ENCODE measurements around the gene PREX1.

The PREX1 gene

GRCh38 chr20:48804300-48804980 is 23.4 kb downstream of the PREX1 start:
- peaks cover 52% of the 10 kb centered on the region for H3K4me1 Mint-ChIP-seq
- H3K9me3 Mint-ChIP-seq, result peaks cover 5% of the 10 kb centered on the region
- no peaks in the 10 kb centered on the region for H3K27me3 Mint-ChIP-seq
- no peak overlapping the region for H3K4me3 Mint-ChIP-seq
- H3K36me3 Mint-ChIP-seq, result peaks cover 38% of the 10 kb centered on the region
- ATAC-seq (ENCODE audit: low read depth) (no peak), DNase-seq (ENCODE audit: low spot score in 2 of 2) (no peak)
- H3K27ac Mint-ChIP-seq, result peak overlapping the region; percentile 39

DNA sequence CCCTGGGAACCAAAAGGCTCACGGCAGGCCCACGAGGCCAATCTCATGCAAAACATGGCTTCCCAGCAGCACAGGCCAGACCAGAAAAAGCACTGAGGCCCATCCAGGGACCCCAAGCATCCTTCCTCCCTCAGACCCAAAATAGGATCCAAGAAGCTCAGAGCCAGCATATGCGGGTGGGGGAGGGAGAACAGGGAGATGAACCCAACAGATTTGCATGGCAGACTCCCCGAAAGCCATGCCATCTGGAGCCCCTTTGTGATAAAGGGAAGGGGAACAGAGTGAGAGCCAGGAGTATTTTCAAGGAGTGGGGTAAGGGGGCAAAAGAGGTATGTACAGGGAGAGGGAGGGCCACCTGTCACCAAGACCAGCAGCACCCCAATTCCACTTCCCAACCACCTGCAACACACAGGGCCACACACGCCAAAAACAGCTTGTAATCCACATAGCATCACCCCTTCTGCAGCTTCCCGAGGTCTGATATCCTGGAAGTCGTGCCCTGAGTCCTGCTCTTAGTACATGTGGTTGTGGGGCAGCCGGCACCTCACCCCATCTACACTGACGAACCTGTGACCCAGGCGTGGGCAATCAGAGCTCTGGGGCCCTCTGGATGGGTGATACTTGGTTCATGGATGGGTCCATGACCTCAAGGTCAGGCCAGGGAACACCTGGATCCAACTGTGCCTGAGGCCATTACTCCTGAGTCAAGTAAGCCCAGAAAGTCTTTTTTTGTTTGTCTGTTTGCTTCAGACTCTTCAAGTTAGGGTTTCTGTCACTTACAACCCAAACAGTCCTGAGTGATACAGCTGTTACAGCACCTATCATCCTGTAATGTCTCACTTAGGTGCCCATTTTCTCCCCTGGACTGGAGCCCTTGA is 24.4 kb downstream of the PREX1 start:
- ATAC-seq (ENCODE audit: low read depth) (no peak), DNase-seq (ENCODE audit: low spot score in 2 of 2) (no peak)
- Mint-ChIP-seq H3K36me3 (peaks cover 32% of the 10 kb centered on the region), H3K9me3 (peaks cover 5% of the 10 kb centered on the region), H3K27me3 (no peaks in the 10 kb centered on the region), H3K4me1 (peaks cover 51% of the 10 kb centered on the region), H3K4me3 (peak overlapping the region; percentile 32), H3K27ac (peak overlapping the region; percentile 79)

DNA sequence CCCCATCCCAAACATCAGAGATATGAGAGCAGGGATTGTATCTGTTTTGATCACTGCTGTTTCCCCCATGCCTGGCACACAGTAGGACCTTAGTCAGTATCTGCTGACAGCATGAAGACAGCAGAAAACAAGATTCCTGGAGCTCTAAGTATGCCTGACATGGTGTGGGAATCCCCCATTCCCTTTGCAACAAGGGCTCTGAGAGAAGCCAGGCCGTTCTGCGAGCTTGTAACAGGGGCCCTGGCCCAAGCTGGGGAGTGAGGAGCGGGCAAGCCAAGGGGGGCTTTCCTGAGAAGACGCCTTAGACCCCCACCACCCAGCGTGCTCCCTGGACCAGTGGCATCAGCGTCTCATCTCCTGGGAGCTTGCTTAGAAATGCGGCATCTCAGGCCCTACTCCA is 25.2 kb downstream of the PREX1 start:
- DNase-seq (ENCODE audit: low spot score in 2 of 2) (no peak), ATAC-seq (ENCODE audit: low read depth) (no peak)
- H3K27ac Mint-ChIP-seq, result peak overlapping the region; percentile 79
- H3K4me3 Mint-ChIP-seq, result peak overlapping the region; percentile 25
- H3K4me1 Mint-ChIP-seq, result peaks cover 56% of the 10 kb centered on the region
- peaks cover 31% of the 10 kb centered on the region for H3K36me3 Mint-ChIP-seq
- H3K9me3 Mint-ChIP-seq, result peaks cover 5% of the 10 kb centered on the region
- H3K27me3 Mint-ChIP-seq, result no peaks in the 10 kb centered on the region

DNA sequence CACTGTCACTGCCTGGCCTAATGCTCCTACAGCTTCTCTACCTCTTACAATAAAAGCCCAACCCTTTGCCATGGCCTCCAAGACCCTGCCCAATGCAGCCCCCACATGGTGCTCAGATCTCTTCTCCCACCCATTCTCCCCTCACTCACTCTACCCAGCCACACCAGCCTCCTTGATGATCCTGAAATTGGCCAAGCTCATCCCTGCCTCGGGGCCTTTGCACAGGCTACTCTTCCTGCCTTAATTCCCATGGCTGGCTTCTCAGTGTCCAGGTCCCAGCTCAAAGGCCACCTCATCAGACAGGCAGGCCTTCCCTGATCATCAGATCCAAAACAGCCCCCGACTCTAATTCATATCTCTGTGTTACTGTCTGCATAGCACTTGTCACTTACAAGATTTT is 25.6 kb downstream of the PREX1 start:
- no peak for ATAC-seq (ENCODE audit: low read depth)
- peak overlapping the region; percentile 79 for H3K27ac Mint-ChIP-seq
- peaks cover 60% of the 10 kb centered on the region for H3K4me1 Mint-ChIP-seq
- no peak for DNase-seq (ENCODE audit: low spot score in 2 of 2)
- no peaks in the 10 kb centered on the region for H3K27me3 Mint-ChIP-seq
- H3K36me3 Mint-ChIP-seq, result peaks cover 26% of the 10 kb centered on the region
- H3K4me3 Mint-ChIP-seq, result peak overlapping the region; percentile 25
- peaks cover 5% of the 10 kb centered on the region for H3K9me3 Mint-ChIP-seq

DNA sequence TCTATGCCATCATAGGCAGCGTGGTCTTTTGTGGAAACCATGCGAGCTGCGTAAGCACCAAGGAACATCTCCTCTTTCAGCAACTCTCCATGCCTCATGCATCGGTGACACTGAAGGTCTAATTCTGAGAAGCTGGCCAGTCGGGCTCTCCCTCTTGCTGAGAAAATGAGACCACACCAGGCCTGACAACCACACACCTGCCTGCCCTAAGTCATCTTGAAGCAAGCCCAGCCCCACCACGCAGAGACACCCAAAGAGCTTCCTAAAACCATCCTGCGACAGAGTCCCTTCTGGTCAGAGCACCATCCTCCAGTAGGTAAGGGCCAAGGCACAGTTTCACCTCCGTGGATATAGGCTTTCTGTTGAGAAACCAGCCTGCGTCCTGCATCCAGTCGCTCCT is 26.6 kb downstream of the PREX1 start:
- DNase-seq (ENCODE audit: low spot score in 2 of 2), result no peak
- H3K27ac Mint-ChIP-seq, result peak overlapping the region; percentile 79
- H3K4me1 Mint-ChIP-seq, result peaks cover 55% of the 10 kb centered on the region
- ATAC-seq (ENCODE audit: low read depth), result no peak
- H3K4me3 Mint-ChIP-seq, result peak overlapping the region; percentile 32
- peaks cover 5% of the 10 kb centered on the region for H3K9me3 Mint-ChIP-seq
- H3K36me3 Mint-ChIP-seq, result peaks cover 19% of the 10 kb centered on the region
- H3K27me3 Mint-ChIP-seq, result no peaks in the 10 kb centered on the region

DNA sequence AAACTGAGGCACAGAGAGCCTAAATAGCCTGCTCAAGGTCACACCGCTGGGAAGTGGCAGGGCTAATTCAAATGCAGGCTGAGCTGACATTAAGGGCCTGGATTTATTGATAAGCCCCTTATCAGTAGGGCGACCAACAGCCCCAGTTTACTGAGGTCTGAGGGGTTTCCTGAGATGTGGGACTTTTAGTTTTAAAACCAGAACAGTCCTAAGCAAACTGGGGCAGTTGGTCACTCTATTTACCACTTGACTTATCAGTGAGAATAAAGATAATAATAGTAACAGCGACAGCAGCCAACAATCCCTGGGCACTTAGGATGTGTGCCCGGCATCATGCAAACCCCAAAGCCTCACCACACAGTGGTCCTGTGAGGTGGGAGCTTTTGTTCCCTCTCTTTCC is 27.6 kb downstream of the PREX1 start:
- DNase-seq (ENCODE audit: low spot score in 2 of 2), result no peak
- H3K4me3 Mint-ChIP-seq, result no peak overlapping the region
- H3K4me1 Mint-ChIP-seq, result peaks cover 58% of the 10 kb centered on the region
- no peak for ATAC-seq (ENCODE audit: low read depth)
- H3K27me3 Mint-ChIP-seq, result no peaks in the 10 kb centered on the region
- H3K9me3 Mint-ChIP-seq, result peaks cover 5% of the 10 kb centered on the region
- H3K36me3 Mint-ChIP-seq, result peaks cover 19% of the 10 kb centered on the region
- no peak overlapping the region for H3K27ac Mint-ChIP-seq

GRCh38 chr20:48799328-48800105 is 28.3 kb downstream of the PREX1 start:
- H3K27ac Mint-ChIP-seq, result peak overlapping the region; percentile 83
- peaks cover 5% of the 10 kb centered on the region for H3K9me3 Mint-ChIP-seq
- H3K4me1 Mint-ChIP-seq, result peaks cover 58% of the 10 kb centered on the region
- ATAC-seq (ENCODE audit: low read depth) (no peak), DNase-seq (ENCODE audit: low spot score in 2 of 2) (no peak)
- H3K27me3 Mint-ChIP-seq, result no peaks in the 10 kb centered on the region
- H3K4me3 Mint-ChIP-seq, result no peak overlapping the region
- peaks cover 15% of the 10 kb centered on the region for H3K36me3 Mint-ChIP-seq

GRCh38 chr20:48797850-48798747 is 29.7 kb downstream of the PREX1 start:
- no peaks in the 10 kb centered on the region for H3K27me3 Mint-ChIP-seq
- peaks cover 5% of the 10 kb centered on the region for H3K9me3 Mint-ChIP-seq
- H3K4me3 Mint-ChIP-seq, result peak overlapping the region; percentile 46
- peak overlapping the region; percentile 83 for H3K27ac Mint-ChIP-seq
- no peak for ATAC-seq (ENCODE audit: low read depth)
- DNase-seq (ENCODE audit: low spot score in 2 of 2), result no peak
- peaks cover 53% of the 10 kb centered on the region for H3K4me1 Mint-ChIP-seq
- peaks cover 9% of the 10 kb centered on the region for H3K36me3 Mint-ChIP-seq

- ATAC-seq (ENCODE audit: low read depth) (peak; percentile 44), DNase-seq (ENCODE audit: low spot score in 2 of 2) (no peak)
- H3K27ac Mint-ChIP-seq, result peak overlapping the region; percentile 83
- H3K4me3 Mint-ChIP-seq, result no peak overlapping the region
- H3K9me3 Mint-ChIP-seq, result peaks cover 5% of the 10 kb centered on the region
- peaks cover 50% of the 10 kb centered on the region for H3K4me1 Mint-ChIP-seq
- H3K27me3 Mint-ChIP-seq, result no peaks in the 10 kb centered on the region
- peaks cover 9% of the 10 kb centered on the region for H3K36me3 Mint-ChIP-seq
Observed at GRCh38 chr20:48797275-48797825, 30.4 kb downstream of the PREX1 start.

GRCh38 chr20:48795732-48796131 is 32.1 kb downstream of the PREX1 start:
- peaks cover 4% of the 10 kb centered on the region for H3K36me3 Mint-ChIP-seq
- no peak for DNase-seq (ENCODE audit: low spot score in 2 of 2)
- H3K4me1 Mint-ChIP-seq, result peaks cover 45% of the 10 kb centered on the region
- H3K27me3 Mint-ChIP-seq, result no peaks in the 10 kb centered on the region
- ATAC-seq (ENCODE audit: low read depth), result no peak
- peaks cover 3% of the 10 kb centered on the region for H3K9me3 Mint-ChIP-seq
- peak overlapping the region; percentile 81 for H3K27ac Mint-ChIP-seq
- H3K4me3 Mint-ChIP-seq, result no peak overlapping the region

GRCh38 chr20:48794816-48795457 is 32.9 kb downstream of the PREX1 start:
- peak overlapping the region; percentile 81 for H3K27ac Mint-ChIP-seq
- H3K4me3 Mint-ChIP-seq, result no peak overlapping the region
- H3K36me3 Mint-ChIP-seq, result peaks cover 4% of the 10 kb centered on the region
- peaks cover 3% of the 10 kb centered on the region for H3K9me3 Mint-ChIP-seq
- peaks cover 53% of the 10 kb centered on the region for H3K4me1 Mint-ChIP-seq
- H3K27me3 Mint-ChIP-seq, result no peaks in the 10 kb centered on the region
- ATAC-seq (ENCODE audit: low read depth) (no peak), DNase-seq (ENCODE audit: low spot score in 2 of 2) (no peak)

DNA sequence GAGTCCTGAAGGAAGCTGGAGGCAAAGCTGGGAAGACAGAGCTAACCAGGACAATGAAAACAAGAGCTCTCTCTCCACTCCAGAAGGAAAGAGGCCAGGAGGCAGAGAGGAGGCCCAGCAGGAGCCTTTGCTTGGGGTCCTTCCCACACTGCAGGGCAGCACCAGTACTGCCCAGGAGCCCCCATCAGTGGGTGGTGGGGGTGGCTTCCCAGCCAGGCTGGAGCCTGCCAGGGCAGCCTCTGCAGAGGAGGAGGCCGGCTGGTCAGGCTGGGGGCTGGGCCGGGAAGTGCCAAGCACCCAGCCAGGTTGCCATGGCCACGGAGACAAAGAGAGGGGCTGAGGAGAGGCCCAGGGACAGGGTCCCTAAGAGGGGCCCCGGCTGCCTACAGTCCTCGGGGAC is 33.4 kb downstream of the PREX1 start:
- H3K4me3 Mint-ChIP-seq, result no peak overlapping the region
- peaks cover 6% of the 10 kb centered on the region for H3K36me3 Mint-ChIP-seq
- peak overlapping the region; percentile 29 for H3K27ac Mint-ChIP-seq
- H3K4me1 Mint-ChIP-seq, result peaks cover 58% of the 10 kb centered on the region
- ATAC-seq (ENCODE audit: low read depth) (no peak), DNase-seq (ENCODE audit: low spot score in 2 of 2) (no peak)
- peaks cover 3% of the 10 kb centered on the region for H3K9me3 Mint-ChIP-seq
- H3K27me3 Mint-ChIP-seq, result no peaks in the 10 kb centered on the region
